Measurements from ENCODE around the gene INPP5A. TPM values are rescaled to one million over a fixed set of nuclear protein-coding genes. Genes with fewer than 3 reads are reported as not detected.

INPP5A gene
- total and polyA plus RNA-seq, 10 donors, result 11.1 to 41.3 (median 30.8) TPM

GRCh38 chr10:132626019-132626760 is 88.6 kb downstream of the INPP5A start:
- intact Hi-C loops (cut with DNase I; ENCODE audit: low total_unique reads), result no loop called here
- H3K9me3 ChIP-seq, result peaks cover 0 to 9% (median 5%) of the 10 kb centered on the region in 8 donors
- peak overlapping the region in 2 of 8 donors; percentile 1 to 65 for H3K27ac ChIP-seq
- H3K36me3 ChIP-seq, result no peaks in the 10 kb centered on the region
- TF ChIP-seq POLR2AphosphoS5 (IDR thresholded peaks at IDR 0.05) (no peak), CTCF (IDR thresholded peaks at IDR 0.05 in 8 of 11, conservative IDR thresholded peaks at IDR 0.05 in 3 of 11) (no peak), POLR2A (IDR thresholded peaks at IDR 0.05) (no peak)
- 85 to 92% (median 89%) methylated on average over 21 to 24 of the region's 24 CpGs for WGBS, 5 donors
- H3K27me3 ChIP-seq (replicated peaks in 1 of 7), result no peaks in the 10 kb centered on the region
- peaks cover 22 to 73% (median 43%) of the 10 kb centered on the region in 6 donors for H3K4me1 ChIP-seq
- H3K4me3 ChIP-seq, result no peak overlapping the region
- peak; percentile 53 for DNase-seq

- no peaks in the 10 kb centered on the region for H3K27me3 ChIP-seq (replicated peaks in 1 of 7)
- peaks cover 31 to 82% (median 50%) of the 10 kb centered on the region in 6 donors for H3K4me1 ChIP-seq
- peak; percentile 76 for DNase-seq
- no peaks in the 10 kb centered on the region for H3K36me3 ChIP-seq
- TF ChIP-seq CTCF (IDR thresholded peaks at IDR 0.05 in 8 of 11, conservative IDR thresholded peaks at IDR 0.05 in 3 of 11), result no peak
- TF ChIP-seq POLR2A (IDR thresholded peaks at IDR 0.05), result no peak
- no peak for TF ChIP-seq POLR2AphosphoS5 (IDR thresholded peaks at IDR 0.05)
- peak overlapping the region in 4 of 8 donors; percentile 13 to 76 (median 72) for H3K27ac ChIP-seq
- intact Hi-C loops (cut with DNase I; ENCODE audit: low total_unique reads), result no loop called here
- no peak overlapping the region for H3K4me3 ChIP-seq
- peaks cover 0 to 1% (median 0%) of the 10 kb centered on the region in 8 donors for H3K9me3 ChIP-seq
- 83 to 93% (median 89%) methylated on average over 36 of the region's 36 CpGs for WGBS, 5 donors
Observed at GRCh38 chr10:132626761-132627665, 89.4 kb downstream of the INPP5A start.

GRCh38 chr10:132627666-132628531 is 90.3 kb downstream of the INPP5A start:
- intact Hi-C loops (cut with DNase I; ENCODE audit: low total_unique reads), result no loop called here
- H3K36me3 ChIP-seq, result no peaks in the 10 kb centered on the region
- H3K4me1 ChIP-seq, result peaks cover 32 to 91% (median 58%) of the 10 kb centered on the region in 6 donors
- WGBS, 5 donors, result 39 to 53% (median 47%) methylated on average over 31 to 32 of the region's 32 CpGs
- H3K27ac ChIP-seq, result peak overlapping the region; percentile 48 to 76 (median 69)
- peak; percentile 81 for DNase-seq
- no peaks in the 10 kb centered on the region for H3K9me3 ChIP-seq
- H3K4me3 ChIP-seq, result peak overlapping the region in 1 of 8 donors; percentile 19
- no peaks in the 10 kb centered on the region for H3K27me3 ChIP-seq (replicated peaks in 1 of 7)
- TF ChIP-seq POLR2A (IDR thresholded peaks at IDR 0.05) (no peak), POLR2AphosphoS5 (IDR thresholded peaks at IDR 0.05) (peak in 1 of 3 donors; percentile 42)
